ENCODE measurements around the gene ISM1. TPM values are rescaled to one million over a fixed set of nuclear protein-coding genes. Genes with fewer than 3 reads are reported as not detected.

The ISM1 gene
- total and polyA plus RNA-seq, 2 of the 13 experiments (the other 11 are each of a cell fraction or from before 2014, with no cell fraction given): 0.40 to 1.4 TPM

DNA sequence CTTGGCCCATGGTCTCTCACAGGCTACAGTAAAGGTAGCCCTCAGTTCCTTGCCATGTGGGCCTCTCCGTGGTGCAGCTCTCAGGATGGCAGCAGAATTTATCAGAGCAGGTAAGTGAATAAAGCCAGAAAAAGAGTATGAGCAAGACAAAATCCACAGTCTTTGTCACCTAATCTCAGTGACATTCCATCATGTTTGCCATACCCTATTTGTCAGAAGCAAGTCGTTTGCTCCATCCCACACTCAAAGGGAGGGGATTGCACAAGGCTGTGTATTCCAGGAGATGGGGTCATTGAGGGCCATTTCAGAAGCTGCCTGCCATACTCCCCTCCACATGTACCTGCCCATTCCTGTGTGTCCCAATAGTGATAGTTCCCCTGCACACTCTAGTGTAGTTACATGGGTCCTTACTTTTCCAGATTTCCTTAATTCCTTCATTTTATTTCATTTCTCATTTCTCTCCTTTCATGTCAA lies 24.2 kb downstream of the ISM1 start (continued):
- peak; percentile 89 for TF ChIP-seq HOXA3 (CRISPR knock-in tag; IDR thresholded peaks at IDR 0.05)
- peak; percentile 92 for TF ChIP-seq KDM1A (CRISPR knock-in tag; IDR thresholded peaks at IDR 0.05)
- TF ChIP-seq, protein P1, sequence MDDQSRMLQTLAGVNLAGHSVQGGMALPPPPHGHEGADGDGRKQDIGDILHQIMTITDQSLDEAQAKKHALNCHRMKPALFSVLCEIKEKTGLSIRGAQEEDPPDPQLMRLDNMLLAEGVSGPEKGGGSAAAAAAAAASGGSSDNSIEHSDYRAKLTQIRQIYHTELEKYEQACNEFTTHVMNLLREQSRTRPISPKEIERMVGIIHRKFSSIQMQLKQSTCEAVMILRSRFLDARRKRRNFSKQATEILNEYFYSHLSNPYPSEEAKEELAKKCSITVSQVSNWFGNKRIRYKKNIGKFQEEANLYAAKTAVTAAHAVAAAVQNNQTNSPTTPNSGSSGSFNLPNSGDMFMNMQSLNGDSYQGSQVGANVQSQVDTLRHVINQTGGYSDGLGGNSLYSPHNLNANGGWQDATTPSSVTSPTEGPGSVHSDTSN (CRISPR knock-in tag; IDR thresholded peaks at IDR 0.05; ENCODE audit: borderline replicate concordance): no peak
- TF ChIP-seq ZNF121 (CRISPR knock-in tag; IDR thresholded peaks at IDR 0.05): 0 out of 2 replicates have a peak, but pooled peaks have one; percentile 20
- TF ChIP-seq NFKBIZ (CRISPR knock-in tag; IDR thresholded peaks at IDR 0.05): peak; percentile 81; the same call in 1 of the 2 replicates
- TF ChIP-seq, protein P2, sequence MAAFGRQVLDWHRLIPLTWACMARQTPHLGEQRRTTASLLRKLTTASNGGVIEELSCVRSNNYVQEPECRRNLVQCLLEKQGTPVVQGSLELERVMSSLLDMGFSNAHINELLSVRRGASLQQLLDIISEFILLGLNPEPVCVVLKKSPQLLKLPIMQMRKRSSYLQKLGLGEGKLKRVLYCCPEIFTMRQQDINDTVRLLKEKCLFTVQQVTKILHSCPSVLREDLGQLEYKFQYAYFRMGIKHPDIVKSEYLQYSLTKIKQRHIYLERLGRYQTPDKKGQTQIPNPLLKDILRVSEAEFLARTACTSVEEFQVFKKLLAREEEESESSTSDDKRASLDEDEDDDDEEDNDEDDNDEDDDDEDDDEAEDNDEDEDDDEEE (CRISPR knock-in tag; IDR thresholded peaks at IDR 0.05): no peak
- no peak for TF ChIP-seq NFYB (CRISPR knock-in tag; IDR thresholded peaks at IDR 0.05)
- no peak for TF ChIP-seq SP140L (CRISPR knock-in tag; IDR thresholded peaks at IDR 0.05; ENCODE audit: borderline replicate concordance)
- TF ChIP-seq ZNF792 (CRISPR knock-in tag; IDR thresholded peaks at IDR 0.05): peak; percentile 85
- TF ChIP-seq NKX3-1 (CRISPR knock-in tag; IDR thresholded peaks at IDR 0.05): 0 out of 2 replicates have a peak, but pooled peaks have one; percentile 23
- TF ChIP-seq SALL2 (CRISPR knock-in tag; IDR thresholded peaks at IDR 0.05): no peak
- TF ChIP-seq USF2 (IDR thresholded peaks at IDR 0.05; ENCODE audit: low read depth, low read length): no peak; the same call in 1 of the 2 replicates
- TF ChIP-seq USF2 (CRISPR knock-in tag; IDR thresholded peaks at IDR 0.05; ENCODE audit: borderline replicate concordance): no peak
- TF ChIP-seq, protein P3, sequence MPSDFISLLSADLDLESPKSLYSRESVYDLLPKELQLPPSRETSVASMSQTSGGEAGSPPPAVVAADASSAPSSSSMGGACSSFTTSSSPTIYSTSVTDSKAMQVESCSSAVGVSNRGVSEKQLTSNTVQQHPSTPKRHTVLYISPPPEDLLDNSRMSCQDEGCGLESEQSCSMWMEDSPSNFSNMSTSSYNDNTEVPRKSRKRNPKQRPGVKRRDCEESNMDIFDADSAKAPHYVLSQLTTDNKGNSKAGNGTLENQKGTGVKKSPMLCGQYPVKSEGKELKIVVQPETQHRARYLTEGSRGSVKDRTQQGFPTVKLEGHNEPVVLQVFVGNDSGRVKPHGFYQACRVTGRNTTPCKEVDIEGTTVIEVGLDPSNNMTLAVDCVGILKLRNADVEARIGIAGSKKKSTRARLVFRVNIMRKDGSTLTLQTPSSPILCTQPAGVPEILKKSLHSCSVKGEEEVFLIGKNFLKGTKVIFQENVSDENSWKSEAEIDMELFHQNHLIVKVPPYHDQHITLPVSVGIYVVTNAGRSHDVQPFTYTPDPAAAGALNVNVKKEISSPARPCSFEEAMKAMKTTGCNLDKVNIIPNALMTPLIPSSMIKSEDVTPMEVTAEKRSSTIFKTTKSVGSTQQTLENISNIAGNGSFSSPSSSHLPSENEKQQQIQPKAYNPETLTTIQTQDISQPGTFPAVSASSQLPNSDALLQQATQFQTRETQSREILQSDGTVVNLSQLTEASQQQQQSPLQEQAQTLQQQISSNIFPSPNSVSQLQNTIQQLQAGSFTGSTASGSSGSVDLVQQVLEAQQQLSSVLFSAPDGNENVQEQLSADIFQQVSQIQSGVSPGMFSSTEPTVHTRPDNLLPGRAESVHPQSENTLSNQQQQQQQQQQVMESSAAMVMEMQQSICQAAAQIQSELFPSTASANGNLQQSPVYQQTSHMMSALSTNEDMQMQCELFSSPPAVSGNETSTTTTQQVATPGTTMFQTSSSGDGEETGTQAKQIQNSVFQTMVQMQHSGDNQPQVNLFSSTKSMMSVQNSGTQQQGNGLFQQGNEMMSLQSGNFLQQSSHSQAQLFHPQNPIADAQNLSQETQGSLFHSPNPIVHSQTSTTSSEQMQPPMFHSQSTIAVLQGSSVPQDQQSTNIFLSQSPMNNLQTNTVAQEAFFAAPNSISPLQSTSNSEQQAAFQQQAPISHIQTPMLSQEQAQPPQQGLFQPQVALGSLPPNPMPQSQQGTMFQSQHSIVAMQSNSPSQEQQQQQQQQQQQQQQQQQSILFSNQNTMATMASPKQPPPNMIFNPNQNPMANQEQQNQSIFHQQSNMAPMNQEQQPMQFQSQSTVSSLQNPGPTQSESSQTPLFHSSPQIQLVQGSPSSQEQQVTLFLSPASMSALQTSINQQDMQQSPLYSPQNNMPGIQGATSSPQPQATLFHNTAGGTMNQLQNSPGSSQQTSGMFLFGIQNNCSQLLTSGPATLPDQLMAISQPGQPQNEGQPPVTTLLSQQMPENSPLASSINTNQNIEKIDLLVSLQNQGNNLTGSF (CRISPR knock-in tag; IDR thresholded peaks at IDR 0.05): no peak
- TF ChIP-seq PLRG1 (conservative IDR thresholded peaks at IDR 0.05): no peak
- peak; percentile 92 for TF ChIP-seq ZNF710 (CRISPR knock-in tag; IDR thresholded peaks at IDR 0.05; ENCODE audit: borderline replicate concordance)
- no peak for TF ChIP-seq TEAD2 (CRISPR knock-in tag; IDR thresholded peaks at IDR 0.05)
- TF ChIP-seq GABPB1 (CRISPR knock-in tag; IDR thresholded peaks at IDR 0.05): no peak; the same call in 1 of the 2 replicates
- no peak for TF ChIP-seq ZNF431 (CRISPR knock-in tag; IDR thresholded peaks at IDR 0.05; ENCODE audit: borderline replicate concordance, low read depth)
- TF ChIP-seq ZNF496 (CRISPR knock-in tag; IDR thresholded peaks at IDR 0.05; ENCODE audit: insufficient replicate concordance): no peak

Data from HepG2 (cell line).